ENCODE measurements around the gene NUDCD3.
"Not testable (repeated sequence)": the region's sequence is repeated elsewhere in the genome, so short reads cannot be mapped to it uniquely, and the experiment has no call there.

The NUDCD3 gene

GRCh38 chr7:44517175-44517574, 26.7 kb upstream of the NUDCD3 start:
- DNase-seq (ENCODE audit: low read depth), result no peak

- DNase-seq (ENCODE audit: low read depth), result no peak
These were observed 25.3 kb upstream of the NUDCD3 start for GRCh38 chr7:44515590-44516268.

- DNase-seq (ENCODE audit: low read depth), result no peak
These were observed 22.3 kb upstream of the NUDCD3 start for GRCh38 chr7:44512736-44513135.

- DNase-seq (ENCODE audit: low read depth), result no peak
These were observed 21.5 kb upstream of the NUDCD3 start for GRCh38 chr7:44511863-44512468.

GRCh38 chr7:44511236-44511635, 20.8 kb upstream of the NUDCD3 start:
- DNase-seq (ENCODE audit: low read depth), result no peak

- no peak for DNase-seq (ENCODE audit: low read depth)
These were observed 18.0 kb upstream of the NUDCD3 start for GRCh38 chr7:44508328-44509030.

GRCh38 chr7:44506592-44507288, 16.3 kb upstream of the NUDCD3 start:
- DNase-seq (ENCODE audit: low read depth), result not testable (repeated sequence)

GRCh38 chr7:44505595-44505994, 15.1 kb upstream of the NUDCD3 start:
- DNase-seq (ENCODE audit: low read depth), result no peak

GRCh38 chr7:44498230-44498954, 7.9 kb upstream of the NUDCD3 start:
- no peak for DNase-seq (ENCODE audit: low read depth)

GRCh38 chr7:44497155-44498027, 6.9 kb upstream of the NUDCD3 start:
- DNase-seq (ENCODE audit: low read depth), result no peak

- no peak for DNase-seq (ENCODE audit: low read depth)
These were observed 5.9 kb upstream of the NUDCD3 start for GRCh38 chr7:44496385-44496784.

- no peak for DNase-seq (ENCODE audit: low read depth)
These were observed 4.5 kb upstream of the NUDCD3 start for GRCh38 chr7:44494960-44495359.

- no peak for DNase-seq (ENCODE audit: low read depth)
These were observed 771 bp upstream of the NUDCD3 start for GRCh38 chr7:44491229-44491628.

GRCh38 chr7:44489955-44490350, 505 bp downstream of the NUDCD3 start:
- DNase-seq (ENCODE audit: low read depth), result no peak

- DNase-seq (ENCODE audit: low read depth), result no peak
These were observed 1.5 kb downstream of the NUDCD3 start for GRCh38 chr7:44488955-44489354.

- no peak for DNase-seq (ENCODE audit: low read depth)
These were observed 3.8 kb downstream of the NUDCD3 start for GRCh38 chr7:44486693-44487092.

GRCh38 chr7:44486001-44486400, 4.5 kb downstream of the NUDCD3 start:
- DNase-seq (ENCODE audit: low read depth), result no peak

GRCh38 chr7:44484482-44485313, 5.8 kb downstream of the NUDCD3 start:
- no peak for DNase-seq (ENCODE audit: low read depth)

GRCh38 chr7:44482502-44483485, 7.7 kb downstream of the NUDCD3 start:
- no peak for DNase-seq (ENCODE audit: low read depth)
